DMS153 (cell line): Measurements from ENCODE around the gene EGLN1.
A peak's percentile ranks its signal among the peaks of the same experiment; 100 is the strongest.
"Not testable (repeated sequence)": the region's sequence is repeated elsewhere in the genome, so short reads cannot be mapped to it uniquely, and the experiment has no call there.

ENCODE experiments used
- DNase-seq: peaks from one replicate; lab custom pipeline; 2025; lab: John Stamatoyannopoulos, UW

EGLN1 gene

DNA sequence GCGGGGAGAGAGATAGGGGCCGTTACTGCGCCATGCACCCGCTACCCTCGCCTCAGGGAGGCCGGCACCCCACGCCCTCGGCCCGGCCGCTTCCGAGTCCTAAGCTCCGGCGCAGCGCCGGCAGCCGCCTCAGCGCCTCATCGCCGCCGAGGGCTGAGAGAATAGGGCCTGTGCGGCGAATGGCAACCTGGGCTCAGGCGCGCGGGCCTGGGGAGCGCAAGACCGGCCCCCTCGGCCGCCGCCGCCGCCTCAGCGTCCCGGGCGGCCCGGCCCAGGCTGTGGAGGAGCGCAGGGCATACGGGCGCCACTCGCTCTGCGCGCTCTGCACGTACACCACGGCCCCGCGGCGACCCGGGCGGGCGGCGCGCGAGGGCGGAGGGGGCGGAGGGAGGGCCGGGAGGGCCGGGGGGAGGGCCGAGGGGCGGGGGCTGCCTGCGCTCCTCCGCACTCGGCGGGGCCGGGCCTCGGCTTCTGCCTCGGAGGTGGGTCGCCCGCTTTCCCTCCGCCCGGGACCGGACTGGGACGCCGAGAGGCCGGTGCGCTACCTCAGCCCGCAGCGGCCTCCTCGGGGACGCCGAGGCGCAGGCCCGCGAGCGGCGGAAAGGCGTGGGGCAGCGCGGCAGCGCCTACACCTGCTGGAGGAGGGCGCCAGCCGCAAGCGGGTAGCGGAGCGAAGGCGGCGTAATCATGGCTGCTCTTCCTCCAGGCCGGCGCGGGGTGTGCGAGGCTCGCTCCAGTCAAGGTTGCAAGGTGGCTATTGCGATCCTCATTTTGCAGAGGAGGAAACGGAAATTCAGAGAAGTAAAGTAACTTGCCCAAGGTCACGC is at the start of gene EGLN1:
TSS of gene EGLN1 (minus strand) at position 317 of the 827 bp plus-strand sequence. CDS start 399 bp downstream, outside the sequence.
- DNase-seq, result peak; percentile 68

DNA sequence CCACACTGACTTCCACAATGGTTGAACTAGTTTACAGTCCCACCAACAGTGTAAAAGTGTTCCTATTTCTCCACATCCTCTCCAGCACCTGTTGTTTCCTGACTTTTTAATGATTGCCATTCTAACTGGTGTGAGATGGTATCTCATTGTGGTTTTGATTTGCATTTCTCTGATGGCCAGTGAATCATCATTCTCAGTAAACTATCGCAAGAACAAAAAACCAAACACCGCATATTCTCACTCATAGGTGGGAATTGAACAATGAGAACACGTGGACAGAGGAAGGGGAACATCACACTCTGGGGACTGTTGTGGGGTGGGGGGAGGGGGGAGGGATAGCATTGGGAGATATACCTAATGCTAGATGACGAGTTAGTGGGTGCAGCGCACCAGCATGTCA is 49.4 kb upstream of the EGLN1 start:
- DNase-seq, result not testable (repeated sequence)

DNA sequence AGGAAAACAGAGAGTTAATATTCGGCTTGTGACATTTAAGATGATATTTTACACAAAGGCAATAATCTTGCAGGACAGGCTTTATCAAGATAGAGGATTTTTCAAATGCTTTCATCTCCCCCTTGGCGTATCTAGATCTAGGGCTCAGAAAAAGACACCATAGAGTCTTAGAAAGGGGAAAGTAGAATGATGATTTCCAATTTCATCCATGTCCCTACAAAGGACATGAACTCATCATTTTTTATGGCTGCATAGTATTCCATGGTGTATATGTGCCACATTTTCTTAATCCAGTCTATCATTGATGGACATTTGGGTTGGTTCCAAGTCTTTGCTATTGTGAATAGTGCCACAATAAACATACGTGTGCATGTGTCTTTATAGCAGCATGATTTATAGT is 48.9 kb upstream of the EGLN1 start:
- DNase-seq, result not testable (repeated sequence)

DNA sequence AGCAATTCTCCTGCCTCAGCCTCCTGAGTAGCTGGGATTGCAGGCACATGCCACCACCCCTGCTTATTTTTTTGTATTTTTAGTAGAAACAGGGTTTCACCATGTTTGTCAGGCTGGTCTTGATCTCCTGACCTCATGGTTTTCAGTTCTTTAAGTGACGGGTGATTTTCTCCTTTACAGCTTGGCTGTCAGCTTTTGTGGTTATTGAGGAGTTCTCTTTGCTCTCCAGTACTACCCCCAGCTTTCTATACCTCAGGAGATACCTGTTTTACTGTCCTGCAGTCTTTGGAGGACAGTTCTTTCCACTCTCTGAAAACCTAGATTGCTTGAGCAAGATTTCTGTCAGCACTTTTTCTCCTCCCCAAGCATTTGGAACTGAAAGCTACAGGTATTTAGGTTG is 45.9 kb upstream of the EGLN1 start:
- DNase-seq, result no peak

DNA sequence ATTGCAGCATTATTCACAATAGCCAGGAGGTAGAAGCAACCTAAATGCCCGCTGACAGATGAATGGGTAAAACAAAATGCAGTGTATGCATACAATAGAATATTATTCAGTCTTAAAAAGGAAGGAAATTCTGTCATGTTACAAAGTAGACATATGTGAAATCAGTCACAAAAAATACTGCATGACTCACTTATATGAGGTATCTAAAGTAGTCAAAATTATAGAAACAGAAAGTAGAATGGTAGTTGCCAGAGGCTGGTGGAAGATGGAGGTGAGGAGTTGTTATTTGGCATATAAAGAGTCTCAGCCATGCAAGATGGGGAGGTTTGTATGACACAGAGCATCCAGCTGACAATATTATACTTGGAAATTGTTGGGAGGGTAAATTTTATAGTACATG is 43.0 kb upstream of the EGLN1 start:
- DNase-seq, result no peak

DNA sequence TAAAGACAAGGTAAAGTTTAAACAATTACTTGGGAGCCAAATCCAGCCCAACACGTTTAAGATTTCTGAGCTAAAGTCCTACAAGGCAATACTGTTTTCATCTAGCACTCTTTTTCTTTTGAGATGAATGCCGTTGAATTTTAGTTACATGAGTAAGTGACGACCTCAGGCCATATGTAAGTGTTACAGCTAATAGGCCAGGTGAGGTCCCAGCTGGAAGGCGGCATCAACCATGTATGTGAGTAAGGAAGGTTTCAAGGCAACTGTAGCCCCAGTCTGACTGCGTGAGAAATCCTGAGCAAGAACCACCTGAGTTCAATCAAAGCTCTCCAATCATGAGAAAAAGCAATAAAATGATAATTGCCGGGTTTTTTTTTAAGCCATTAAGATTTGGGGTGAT is 41.5 kb upstream of the EGLN1 start:
- DNase-seq, result no peak

DNA sequence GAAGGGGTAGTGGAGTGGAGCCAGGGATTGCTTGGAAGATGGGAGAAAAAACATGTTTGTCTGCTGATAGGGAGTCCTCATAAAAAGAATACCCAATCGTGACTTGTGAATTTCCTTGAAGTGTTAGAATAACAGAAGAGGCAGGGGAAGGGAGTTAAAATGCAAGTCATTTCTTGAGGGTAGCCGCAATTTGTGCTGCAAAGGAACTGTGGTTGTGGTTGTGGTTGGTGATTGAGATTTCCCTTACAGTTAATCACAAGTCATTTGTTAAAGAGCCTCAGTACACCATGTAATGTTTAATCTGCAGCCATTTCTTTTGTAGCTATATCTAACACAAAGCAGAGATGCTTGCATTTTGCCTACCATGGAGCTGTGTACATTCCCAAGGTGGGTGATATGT is 38.5 kb upstream of the EGLN1 start:
- DNase-seq, result no peak

DNA sequence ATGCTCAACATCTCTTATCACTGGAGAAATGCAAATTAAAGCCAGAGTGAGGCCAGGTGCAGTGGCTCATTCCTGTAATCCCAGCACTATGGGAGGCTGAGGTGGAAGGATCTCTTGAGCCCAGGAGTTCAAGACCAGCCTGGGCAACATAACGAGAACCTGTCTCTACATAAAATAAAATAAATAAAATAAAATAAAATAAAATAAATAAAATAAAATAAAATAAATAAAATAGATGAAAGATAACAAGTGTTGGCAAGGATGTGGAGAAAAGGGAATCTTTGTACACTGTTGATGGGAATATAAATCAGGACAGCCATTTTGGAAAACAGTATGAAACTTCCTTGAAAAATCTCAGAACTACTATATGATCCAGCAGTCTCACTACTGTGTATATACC is 37.4 kb upstream of the EGLN1 start:
- not testable (repeated sequence) for DNase-seq

DNA sequence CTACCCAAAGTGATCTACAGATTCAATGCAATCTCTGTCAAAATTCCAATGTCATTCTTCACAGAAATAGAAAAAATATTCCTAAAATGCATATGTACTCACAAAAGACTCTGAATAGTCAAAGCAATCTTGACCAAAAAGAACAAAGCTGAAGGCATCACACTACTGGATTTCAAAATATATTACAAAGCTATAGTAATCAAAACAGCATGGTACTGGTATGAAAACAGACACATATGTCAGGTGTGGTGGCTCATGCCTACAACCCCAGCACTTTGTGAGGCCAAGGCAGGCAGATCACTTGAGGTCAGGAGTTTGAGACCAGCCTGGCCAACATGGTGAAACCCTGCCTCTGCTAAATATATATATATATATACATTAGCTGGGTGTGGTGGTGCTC is 35.9 kb upstream of the EGLN1 start:
- DNase-seq, result not testable (repeated sequence)

DNA sequence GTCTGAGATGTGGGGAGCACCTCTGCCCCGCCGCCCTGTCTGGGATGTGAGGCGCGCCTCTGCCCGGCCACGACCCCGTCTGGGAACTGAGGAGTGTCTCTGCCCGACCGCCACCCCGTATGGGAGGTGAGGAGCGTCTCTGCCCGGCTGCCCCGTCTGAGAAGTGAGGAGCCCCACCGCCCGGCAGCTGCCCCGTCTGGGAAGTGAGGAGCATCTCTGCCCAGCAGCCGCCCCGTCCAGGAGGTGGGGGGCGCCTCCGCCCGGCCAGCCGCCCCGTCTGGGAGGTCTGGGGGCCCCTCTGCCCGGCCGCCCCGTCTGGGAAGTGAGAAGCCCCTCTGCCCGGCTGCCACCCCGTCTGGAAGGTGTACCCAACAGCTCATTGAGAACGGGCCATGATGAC is 32.0 kb upstream of the EGLN1 start:
- not testable (repeated sequence) for DNase-seq

DNA sequence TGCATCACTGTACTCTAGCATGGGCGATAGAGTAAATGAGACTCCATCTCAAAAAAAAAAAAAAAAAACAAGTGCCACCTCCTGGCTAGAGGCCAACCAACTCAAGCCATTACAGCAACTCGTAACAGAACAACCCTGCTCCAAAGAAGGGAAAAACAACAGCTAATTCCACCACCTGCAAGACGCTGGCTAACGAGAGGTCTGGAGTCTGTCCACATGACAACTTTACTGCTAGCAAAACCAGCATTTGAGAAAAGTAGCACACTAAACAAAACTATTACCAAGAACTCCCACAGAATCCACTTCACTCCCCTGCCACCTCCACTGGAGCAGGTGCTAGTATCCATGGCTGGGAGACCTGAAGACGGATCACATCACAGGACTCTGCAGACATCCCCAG is 24.1 kb upstream of the EGLN1 start:
- DNase-seq, result no peak

DNA sequence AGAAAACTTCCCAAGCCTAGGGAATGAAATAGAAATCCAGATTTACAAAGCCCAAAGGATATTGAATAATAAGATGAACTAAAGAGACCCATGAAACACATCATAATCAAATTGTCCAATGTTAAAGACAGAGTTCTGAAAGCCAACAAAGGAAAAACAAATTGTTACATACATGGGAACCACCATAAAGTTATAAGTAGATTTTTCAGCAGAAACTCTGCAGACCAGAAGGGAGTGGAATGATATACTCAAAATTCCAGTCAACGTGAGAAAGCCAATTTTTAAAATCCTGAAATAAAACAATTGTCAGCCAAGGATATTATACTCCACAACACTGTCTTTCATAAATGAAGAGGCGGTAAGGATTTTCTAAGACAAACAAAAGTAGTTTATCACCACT is 22.0 kb upstream of the EGLN1 start:
- DNase-seq, result no peak

DNA sequence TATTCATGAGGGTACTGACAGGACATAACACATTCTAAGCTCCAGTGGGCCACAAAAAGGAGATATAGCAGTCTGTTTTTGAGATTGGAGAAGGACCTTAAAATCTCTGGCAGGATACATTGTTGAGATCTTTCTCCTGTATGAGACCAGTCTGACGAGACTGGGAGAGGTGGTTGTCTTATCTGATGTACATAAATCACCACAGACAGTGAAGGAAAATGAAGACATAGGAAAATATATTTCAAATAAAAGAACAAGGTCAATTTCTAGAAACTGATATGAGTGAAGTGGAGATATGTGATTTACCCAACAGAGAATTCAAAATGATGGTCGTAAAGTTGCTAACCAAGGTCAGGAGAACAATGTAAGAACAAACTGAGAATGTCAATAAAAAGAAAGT is 21.3 kb upstream of the EGLN1 start:
- no peak for DNase-seq

DNA sequence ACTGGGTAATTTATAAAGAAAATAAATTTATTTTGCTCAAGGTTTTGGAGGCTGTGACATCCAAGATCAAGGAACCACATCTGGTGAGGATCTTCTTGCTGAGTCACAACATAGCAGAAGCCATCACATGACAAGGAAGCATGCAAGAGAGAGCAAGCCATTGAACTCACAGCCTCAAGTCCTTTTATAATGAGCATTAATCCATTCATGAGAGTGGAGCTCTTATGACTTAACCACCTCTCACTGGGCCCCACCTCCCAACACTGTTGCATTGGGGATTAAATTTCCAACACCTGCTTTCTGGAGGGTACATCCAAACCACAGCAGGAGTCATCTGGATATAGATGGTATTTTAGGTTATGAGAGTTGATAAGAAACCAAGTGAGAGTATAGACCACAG is 20.6 kb upstream of the EGLN1 start:
- DNase-seq, result no peak

DNA sequence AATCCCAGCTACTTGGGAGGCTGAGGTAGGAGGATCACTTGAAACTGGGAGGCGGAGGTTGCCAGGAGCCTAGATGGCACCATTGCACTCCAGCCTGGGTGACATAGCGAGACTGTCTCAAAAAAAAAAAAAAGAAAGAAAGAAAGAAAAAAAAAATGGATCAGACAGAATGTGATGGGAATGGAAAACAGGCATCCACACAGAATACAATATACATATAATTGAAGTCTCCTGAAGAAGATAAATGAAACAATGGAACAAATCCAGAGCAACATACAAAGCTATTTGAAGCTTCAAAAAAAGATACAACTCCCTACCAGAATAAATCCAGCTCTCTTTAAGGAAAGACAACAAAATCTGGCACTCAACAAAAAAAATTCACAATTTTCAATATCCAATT is 10.9 kb upstream of the EGLN1 start:
- no peak for DNase-seq

DNA sequence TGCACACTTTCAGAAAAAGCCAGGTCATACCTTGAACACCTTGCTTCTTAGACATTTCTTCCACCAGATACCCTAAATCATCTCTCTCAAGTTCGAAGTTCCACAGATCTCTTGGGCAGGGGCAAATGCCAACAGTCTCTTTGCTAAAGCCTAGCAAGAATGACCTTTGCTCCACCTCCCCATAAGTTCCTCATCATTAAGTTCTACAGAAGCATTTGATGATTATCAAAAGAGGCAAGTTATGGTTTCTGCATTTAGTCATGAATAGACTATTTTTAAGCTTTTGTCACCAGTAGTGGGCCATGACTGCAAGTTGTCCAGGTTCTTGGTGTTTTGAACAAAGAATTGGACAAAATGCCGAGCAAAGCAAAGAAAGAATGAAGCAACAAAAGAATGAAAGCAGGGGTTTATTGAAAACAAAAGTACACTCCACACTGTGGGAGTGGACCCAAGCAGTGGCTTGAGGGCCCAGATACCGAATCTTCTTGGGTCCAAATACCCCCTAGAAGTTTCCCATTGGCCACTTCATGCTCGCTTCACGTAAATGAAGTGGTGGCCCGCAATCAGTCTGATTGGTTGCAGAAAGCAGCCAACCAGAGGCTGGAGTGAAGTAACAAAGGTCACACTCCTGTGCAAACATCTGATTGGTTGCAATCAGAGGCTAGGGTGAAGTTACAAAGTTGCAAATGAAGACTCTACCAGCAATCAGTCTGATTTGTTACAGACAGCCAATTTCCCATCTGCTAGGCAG is 9.8 kb upstream of the EGLN1 start:
- DNase-seq, result no peak

DNA sequence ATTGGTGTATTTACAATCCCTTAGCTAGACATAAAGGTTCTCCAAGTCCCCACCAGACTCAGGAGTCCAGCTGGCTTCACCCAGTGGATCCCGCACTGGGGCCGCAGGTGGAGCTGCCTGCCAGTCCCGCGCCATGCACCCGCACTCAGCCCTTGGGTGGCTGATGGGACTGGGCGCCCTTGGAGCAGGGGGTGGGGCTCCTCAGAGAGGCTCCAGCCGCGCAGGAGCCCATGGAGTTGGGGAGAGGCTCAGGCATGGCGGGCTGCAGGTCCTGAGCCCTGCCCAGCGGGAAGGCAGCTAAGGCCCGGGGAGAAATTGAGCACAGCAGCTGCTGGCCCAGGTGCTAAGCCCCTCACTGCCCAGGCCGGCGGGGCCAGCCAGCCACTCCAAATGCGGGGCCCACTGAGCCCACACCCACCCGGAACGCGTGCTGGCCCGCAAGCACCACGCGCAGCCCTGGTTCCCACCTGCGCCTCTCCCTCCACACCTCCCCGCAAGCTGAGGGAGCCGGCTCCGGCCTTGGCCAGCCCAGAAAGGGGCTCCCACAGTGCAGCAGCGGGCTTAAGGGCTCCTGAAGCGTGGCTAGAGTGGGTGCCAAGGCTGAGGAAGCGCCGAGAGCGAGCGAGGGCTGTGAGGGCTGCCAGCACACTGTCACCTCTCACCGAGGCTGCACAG is 8.7 kb upstream of the EGLN1 start:
- DNase-seq, result not testable (repeated sequence)

DNA sequence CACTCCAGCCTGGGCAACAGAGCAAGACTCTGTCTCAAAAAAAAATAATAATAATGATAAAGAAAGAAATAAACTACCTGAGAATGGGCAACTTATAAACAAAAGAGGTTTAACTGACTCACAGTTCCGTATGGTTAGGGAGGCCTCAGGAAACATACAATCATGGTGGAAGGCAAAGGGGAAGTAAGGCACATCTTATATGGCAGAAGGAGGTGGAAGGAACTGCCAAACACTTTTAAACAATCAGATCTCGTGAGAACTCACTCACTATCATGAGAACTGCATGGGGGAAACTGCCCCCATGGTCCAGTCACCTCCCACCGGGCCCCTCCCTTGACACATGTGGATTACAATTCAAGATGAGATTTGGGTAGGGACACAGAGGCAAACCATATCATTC is 6.3 kb upstream of the EGLN1 start:
- no peak for DNase-seq

DNA sequence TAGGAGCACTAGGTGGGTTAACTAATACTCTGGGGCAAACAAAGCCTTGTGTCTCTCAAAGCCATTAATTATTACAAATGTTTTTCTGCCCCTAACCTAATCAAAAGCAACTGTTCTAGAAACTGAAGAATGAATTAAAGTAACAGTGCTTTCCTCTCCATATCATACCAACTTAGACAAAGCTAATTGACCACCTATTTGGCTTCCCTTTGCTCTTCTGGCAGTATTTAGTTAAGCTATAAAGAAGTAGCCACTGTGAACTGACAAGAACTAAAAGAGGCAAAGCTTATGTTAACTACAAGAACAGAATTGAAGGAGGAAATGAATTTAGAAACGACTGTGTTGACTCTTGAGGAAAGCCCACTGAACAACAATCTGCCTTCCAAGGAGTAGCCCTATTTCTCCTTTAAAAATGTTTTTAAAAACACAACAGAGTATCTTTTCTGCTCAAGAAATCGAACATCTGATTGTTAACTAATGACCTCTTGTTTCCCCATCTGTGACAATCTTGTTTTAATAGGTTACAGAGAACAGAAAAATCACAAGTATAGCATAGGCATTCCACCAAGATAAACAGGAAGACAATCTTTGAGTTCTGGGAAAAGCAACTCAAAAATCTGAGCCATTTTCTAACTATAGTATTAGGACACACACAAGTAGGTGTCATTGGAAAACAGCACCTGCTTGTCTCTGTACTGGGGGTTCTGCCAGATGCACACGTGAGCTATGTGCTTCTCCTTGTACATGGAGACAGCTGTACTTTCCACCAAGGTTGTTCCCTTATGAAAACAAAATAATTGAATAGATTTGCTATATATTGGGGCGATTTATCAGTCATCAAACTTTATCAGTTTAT is 3.1 kb upstream of the EGLN1 start:
- DNase-seq, result no peak

DNA sequence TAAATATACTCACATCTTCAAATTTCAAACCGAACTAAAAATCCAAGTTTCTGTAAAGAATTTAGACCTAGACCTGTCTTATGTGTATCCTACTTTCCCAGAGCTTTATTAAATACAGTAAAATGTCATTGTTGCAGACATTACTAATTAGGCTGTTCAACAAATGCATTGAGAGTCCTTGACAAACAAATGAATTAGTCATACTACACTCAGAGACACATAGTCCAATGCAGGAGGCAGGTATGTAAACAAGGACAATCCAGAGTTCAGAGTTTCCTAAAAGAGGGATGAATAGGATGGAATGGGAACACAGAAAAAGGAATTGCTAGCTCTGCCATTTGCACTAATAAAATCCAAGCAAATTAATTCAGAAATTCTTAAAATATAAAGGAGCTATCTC is 1.6 kb upstream of the EGLN1 start:
- DNase-seq, result peak; percentile 84

DNA sequence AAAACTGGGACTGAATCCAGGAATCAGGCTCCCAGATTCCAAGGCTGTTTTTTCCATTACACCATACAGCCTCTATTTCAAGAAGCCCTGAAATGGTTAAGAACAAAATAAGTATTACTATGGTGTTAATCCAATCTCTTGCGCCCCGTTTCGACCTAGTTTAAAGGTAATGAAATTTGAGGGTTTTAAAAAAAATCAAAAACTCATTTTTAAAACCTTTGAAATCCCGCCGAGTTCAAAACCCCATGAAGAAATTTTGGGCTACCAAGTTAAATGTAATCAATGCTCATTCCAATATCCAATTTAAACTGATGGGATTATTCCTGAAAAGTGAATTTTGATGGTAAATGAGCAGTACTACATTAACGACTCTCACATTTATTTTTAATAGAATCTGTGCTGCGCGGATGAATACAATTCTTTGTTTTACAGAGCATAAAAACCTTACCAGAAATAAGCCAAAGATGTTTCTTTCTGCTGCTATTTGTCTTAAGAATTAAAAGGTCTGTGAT is 767 bp upstream of the EGLN1 start:
- no peak for DNase-seq

DNA sequence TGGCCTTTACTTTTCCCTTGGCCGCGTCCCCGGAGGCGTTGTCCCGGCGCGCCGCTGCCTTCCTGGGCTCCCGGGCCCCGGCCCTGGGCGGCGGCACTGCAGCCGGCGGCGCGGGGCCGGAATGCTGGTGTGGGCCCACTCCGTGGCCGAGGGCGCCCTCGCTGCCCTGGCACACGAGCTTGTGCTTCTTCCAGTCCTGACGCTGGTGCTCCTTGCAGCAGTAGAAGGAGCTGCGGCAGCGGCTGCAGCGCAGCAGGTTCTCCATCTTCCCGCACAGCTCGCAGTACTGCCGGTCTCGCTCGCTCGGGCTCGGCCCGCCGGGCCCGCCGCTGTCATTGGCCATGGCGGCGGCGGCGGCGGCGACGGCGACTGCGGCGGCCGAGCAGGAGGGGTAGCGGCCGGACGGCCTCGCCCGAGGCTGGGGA is 529 bp downstream of the EGLN1 start:
- DNase-seq, result peak; percentile 56
